ENCODE data around the gene MTHFSD. TPM values are rescaled to one million over a fixed set of nuclear protein-coding genes. Genes with fewer than 3 reads are reported as not detected.

MTHFSD gene
- total RNA-seq, 4 donors from 2014 or later = 10.1 to 17.9 (median 15.5) TPM

GRCh38 chr16:86532526-86532815 is 22.6 kb downstream of the MTHFSD start:
- TF ChIP-seq EP300 (IDR thresholded peaks at IDR 0.05) (no peak), POLR2A (IDR thresholded peaks at IDR 0.05; ENCODE audit: low read depth) (no peak), POLR2AphosphoS5 (IDR thresholded peaks at IDR 0.05) (no peak), CTCF (IDR thresholded peaks at IDR 0.05) (no peak)
- intact Hi-C loops (cut with DNase I) = no loop called here
- DNase-seq (ENCODE audit: extremely low spot score) = no peak
- Histone ChIP-seq H3K36me3 (peaks cover 1 to 60% (median 37%) of the 10 kb centered on the region in 4 donors), H3K4me3 (no peak overlapping the region), H3K4me1 (peaks cover 3 to 18% (median 16%) of the 10 kb centered on the region in 4 donors), H3K27ac (replicated peaks in 1 of 4) (no peak overlapping the region), H3K27me3 (no peaks in the 10 kb centered on the region), H3K9me3 (no peaks in the 10 kb centered on the region)
- WGBS = 89% methylated on average over 7 of the region's 7 CpGs

- TF ChIP-seq CTCF (IDR thresholded peaks at IDR 0.05) (no peak), POLR2A (IDR thresholded peaks at IDR 0.05; ENCODE audit: low read depth) (no peak), POLR2AphosphoS5 (IDR thresholded peaks at IDR 0.05) (no peak), EP300 (IDR thresholded peaks at IDR 0.05) (no peak)
- no peaks in the 10 kb centered on the region for H3K9me3 ChIP-seq
- H3K27me3 ChIP-seq = no peaks in the 10 kb centered on the region
- DNase-seq (ENCODE audit: extremely low spot score) = no peak
- peaks cover 0 to 54% (median 32%) of the 10 kb centered on the region in 4 donors for H3K36me3 ChIP-seq
- intact Hi-C loops (cut with DNase I) = no loop called here
- H3K4me3 ChIP-seq = no peak overlapping the region
- 93% methylated on average over 42 of the region's 49 CpGs for WGBS
- peak overlapping the region; percentile 50 to 69 (median 52) for H3K27ac ChIP-seq (replicated peaks in 1 of 4)
- peaks cover 3 to 18% (median 16%) of the 10 kb centered on the region in 4 donors for H3K4me1 ChIP-seq
These were observed 23.2 kb downstream of the MTHFSD start for GRCh38 chr16:86531641-86532525.

GRCh38 chr16:86531191-86531545 is 23.9 kb downstream of the MTHFSD start:
- TF ChIP-seq CTCF (IDR thresholded peaks at IDR 0.05) (no peak), POLR2AphosphoS5 (IDR thresholded peaks at IDR 0.05) (peak in 1 of 2 donors; percentile 56)
- no peaks in the 10 kb centered on the region for H3K27me3 ChIP-seq
- H3K36me3 ChIP-seq = peaks cover 0 to 47% (median 28%) of the 10 kb centered on the region in 4 donors
- H3K4me3 ChIP-seq = no peak overlapping the region
- DNase-seq (ENCODE audit: extremely low spot score) = no peak
- WGBS = 33% methylated on average over 7 of the region's 7 CpGs
- H3K27ac ChIP-seq (replicated peaks in 1 of 4) = peak overlapping the region; percentile 50 to 69 (median 52)
- intact Hi-C loops (cut with DNase I) = no loop called here
- H3K4me1 ChIP-seq = peaks cover 3 to 18% (median 16%) of the 10 kb centered on the region in 4 donors
- no peaks in the 10 kb centered on the region for H3K9me3 ChIP-seq

GRCh38 chr16:86530251-86531190 is 24.5 kb downstream of the MTHFSD start:
- no peaks in the 10 kb centered on the region for H3K9me3 ChIP-seq
- WGBS = 82% methylated on average over 31 of the region's 31 CpGs
- peaks cover 0 to 41% (median 24%) of the 10 kb centered on the region in 4 donors for H3K36me3 ChIP-seq
- H3K4me1 ChIP-seq = peaks cover 3 to 18% (median 16%) of the 10 kb centered on the region in 4 donors
- no peaks in the 10 kb centered on the region for H3K27me3 ChIP-seq
- peak overlapping the region; percentile 50 to 69 (median 52) for H3K27ac ChIP-seq (replicated peaks in 1 of 4)
- DNase-seq (ENCODE audit: extremely low spot score) = no peak
- intact Hi-C loops (cut with DNase I) = no loop called here
- no peak overlapping the region for H3K4me3 ChIP-seq
- peak in 1 of 2 donors; percentile 14 for TF ChIP-seq POLR2AphosphoS5 (IDR thresholded peaks at IDR 0.05)
- TF ChIP-seq CTCF (IDR thresholded peaks at IDR 0.05) = no peak
